ENCODE measurements around the gene NAT10.

Gene NAT10

DNA sequence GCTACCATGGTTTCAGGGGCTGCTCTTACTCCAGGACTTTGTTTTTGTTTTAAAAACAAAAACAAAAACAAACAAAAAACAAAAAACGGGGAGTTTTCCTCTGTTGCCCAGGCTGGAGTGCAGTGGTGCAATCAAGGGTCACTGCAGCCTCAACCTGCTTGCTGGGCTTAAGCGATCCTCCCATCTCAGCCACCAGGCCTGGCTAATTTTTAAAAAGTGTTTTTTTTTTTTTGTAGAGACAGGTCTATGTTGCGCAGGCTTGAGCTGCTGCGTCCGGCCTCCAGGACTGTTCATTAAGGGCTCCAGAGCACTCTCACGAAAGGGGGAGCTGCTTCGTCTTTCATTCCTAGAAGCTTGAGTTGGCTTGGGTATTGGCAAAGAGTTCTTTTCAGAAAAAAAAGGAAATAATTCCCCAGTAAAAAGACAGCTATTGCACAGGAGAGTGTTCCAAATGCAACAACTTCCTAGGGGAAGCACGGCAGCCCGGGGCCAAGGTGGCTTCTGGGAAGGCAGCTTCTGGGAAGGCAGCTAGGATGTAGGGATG is 78.5 kb downstream of the NAT10 start:
- peaks cover 0 to 3% (median 0%) of the 10 kb centered on the region in 5 donors for H3K27me3 ChIP-seq (ENCODE audit: control insufficient read depth in 5 of 5, insufficient read depth in 4 of 5, low read length in 5 of 5)
- no peak overlapping the region for H3K27ac ChIP-seq (ENCODE audit: low read depth, low read length)

DNA sequence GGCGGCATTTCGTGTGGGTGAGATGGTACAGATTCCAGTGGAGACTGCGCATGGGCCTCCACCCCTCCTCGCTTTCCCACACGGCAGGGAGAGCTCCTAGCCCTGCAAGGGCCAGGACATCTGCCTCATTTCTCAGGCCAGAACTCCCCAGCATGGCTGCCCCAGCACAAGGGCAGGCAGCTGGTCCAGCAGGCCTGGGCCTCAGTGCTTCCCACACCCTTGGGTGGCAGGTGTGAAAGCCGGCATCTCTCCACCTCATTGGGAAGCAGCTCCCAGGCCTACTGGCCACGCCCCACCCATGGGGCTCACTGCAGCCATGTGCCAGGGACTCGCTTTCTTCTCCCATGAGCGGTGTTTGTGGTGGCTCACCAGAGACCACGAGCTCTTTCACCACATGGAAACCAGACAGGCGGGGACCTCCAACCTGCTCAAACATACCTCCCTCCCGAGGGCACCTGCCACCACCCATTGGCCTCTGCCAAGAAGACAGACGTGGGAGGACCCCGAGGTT is 79.1 kb downstream of the NAT10 start:
- Histone ChIP-seq H3K4me1 (ENCODE audit: control insufficient read depth in 5 of 5, insufficient read depth in 5 of 5, low read length in 5 of 5) (peaks cover 0 to 20% (median 12%) of the 10 kb centered on the region in 5 donors), H3K27me3 (ENCODE audit: control insufficient read depth in 5 of 5, insufficient read depth in 4 of 5, low read length in 5 of 5) (peaks cover 0 to 3% (median 0%) of the 10 kb centered on the region in 5 donors), H3K27ac (ENCODE audit: low read depth, low read length) (no peak overlapping the region), H3K36me3 (ENCODE audit: control insufficient read depth in 5 of 5, insufficient read depth in 5 of 5, low read length in 5 of 5) (no peaks in the 10 kb centered on the region), H3K4me3 (ENCODE audit: low read depth in 1 of 5, low read length in 5 of 5) (no peak overlapping the region), H3K9me3 (ENCODE audit: control insufficient read depth in 5 of 5, low read length in 5 of 5) (no peaks in the 10 kb centered on the region), H3K9ac (ENCODE audit: low read length in 5 of 5) (no peak overlapping the region)

More for the DNA sequence above, 78.5 kb downstream of the NAT10 start:
- H3K36me3 ChIP-seq (ENCODE audit: control insufficient read depth in 5 of 5, insufficient read depth in 5 of 5, low read length in 5 of 5) = no peaks in the 10 kb centered on the region
- no peaks in the 10 kb centered on the region for H3K9me3 ChIP-seq (ENCODE audit: control insufficient read depth in 5 of 5, low read length in 5 of 5)
- no peak overlapping the region for H3K4me3 ChIP-seq (ENCODE audit: low read depth in 1 of 5, low read length in 5 of 5)
- H3K9ac ChIP-seq (ENCODE audit: low read length in 5 of 5) = no peak overlapping the region
- H3K4me1 ChIP-seq (ENCODE audit: control insufficient read depth in 5 of 5, insufficient read depth in 5 of 5, low read length in 5 of 5) = peaks cover 0 to 20% (median 12%) of the 10 kb centered on the region in 5 donors

DNA sequence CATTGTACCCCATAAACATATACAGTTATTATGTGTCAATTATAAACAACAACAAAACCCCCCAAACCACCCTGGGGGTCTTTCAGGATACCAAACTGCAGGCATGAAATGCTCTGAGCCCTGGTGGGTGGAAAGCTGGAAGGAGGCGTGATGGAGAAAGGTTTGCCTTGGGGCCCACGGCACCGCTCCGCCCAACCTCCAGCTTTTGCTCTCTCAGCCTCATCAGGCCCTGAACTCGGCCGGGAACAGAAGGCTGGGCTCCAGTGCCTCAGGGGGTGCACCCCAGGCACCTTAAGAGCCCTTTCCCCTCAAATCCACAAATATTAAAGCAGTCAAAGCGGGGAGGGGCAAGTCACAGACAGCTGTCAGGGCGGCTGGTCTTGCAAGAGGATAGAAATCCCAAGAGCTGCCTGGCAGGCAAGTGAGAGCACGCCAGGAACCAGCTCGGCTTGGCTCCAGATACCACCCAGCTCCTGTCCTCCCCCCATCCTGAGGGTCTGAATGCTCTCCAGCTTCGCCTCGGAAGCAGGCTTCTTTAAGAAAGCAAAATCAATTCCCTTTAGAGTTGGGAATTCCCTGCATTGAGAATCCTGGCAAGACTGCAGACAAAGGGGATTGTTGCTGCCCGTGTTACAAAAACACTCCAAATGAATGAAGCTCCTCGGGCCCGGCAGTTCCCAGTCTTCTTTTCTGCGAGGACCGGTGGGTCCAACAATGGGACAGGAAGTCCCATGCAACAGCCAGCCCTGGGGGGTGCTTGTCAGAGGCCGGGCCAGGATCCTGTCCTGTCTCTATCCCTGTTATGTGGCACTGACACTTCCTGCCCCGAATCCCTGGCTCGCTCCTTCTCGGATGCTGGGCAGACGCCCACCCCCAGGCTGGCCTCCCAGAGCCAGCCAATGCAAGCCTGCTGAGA is 80.8 kb downstream of the NAT10 start:
- peaks cover 0 to 3% (median 0%) of the 10 kb centered on the region in 5 donors for H3K27me3 ChIP-seq (ENCODE audit: control insufficient read depth in 5 of 5, insufficient read depth in 4 of 5, low read length in 5 of 5)
- H3K36me3 ChIP-seq (ENCODE audit: control insufficient read depth in 5 of 5, insufficient read depth in 5 of 5, low read length in 5 of 5) = no peaks in the 10 kb centered on the region
- no peaks in the 10 kb centered on the region for H3K9me3 ChIP-seq (ENCODE audit: control insufficient read depth in 5 of 5, low read length in 5 of 5)
- no peak overlapping the region for H3K4me3 ChIP-seq (ENCODE audit: low read depth in 1 of 5, low read length in 5 of 5)
- peaks cover 0 to 19% (median 12%) of the 10 kb centered on the region in 5 donors for H3K4me1 ChIP-seq (ENCODE audit: control insufficient read depth in 5 of 5, insufficient read depth in 5 of 5, low read length in 5 of 5)
- no peak overlapping the region for H3K27ac ChIP-seq (ENCODE audit: low read depth, low read length)
- peak overlapping the region in 2 of 5 donors; percentile 20 to 26 for H3K9ac ChIP-seq (ENCODE audit: low read length in 5 of 5)

- no peaks in the 10 kb centered on the region for H3K36me3 ChIP-seq (ENCODE audit: control insufficient read depth in 5 of 5, insufficient read depth in 5 of 5, low read length in 5 of 5)
Observed at GRCh38 chr11:34188181-34188580, 82.8 kb downstream of the NAT10 start.

GRCh38 chr11:34189191-34189590 is 83.8 kb downstream of the NAT10 start:
- Histone ChIP-seq H3K4me1 (ENCODE audit: control insufficient read depth in 5 of 5, insufficient read depth in 5 of 5, low read length in 5 of 5) (peaks cover 0 to 14% (median 13%) of the 10 kb centered on the region in 5 donors), H3K27ac (ENCODE audit: low read depth, low read length) (no peak overlapping the region), H3K4me3 (ENCODE audit: low read depth in 1 of 5, low read length in 5 of 5) (no peak overlapping the region), H3K36me3 (ENCODE audit: control insufficient read depth in 5 of 5, insufficient read depth in 5 of 5, low read length in 5 of 5) (no peaks in the 10 kb centered on the region), H3K27me3 (ENCODE audit: control insufficient read depth in 5 of 5, insufficient read depth in 4 of 5, low read length in 5 of 5) (peaks cover 0 to 3% (median 0%) of the 10 kb centered on the region in 5 donors), H3K9ac (ENCODE audit: low read length in 5 of 5) (no peak overlapping the region), H3K9me3 (ENCODE audit: control insufficient read depth in 5 of 5, low read length in 5 of 5) (no peaks in the 10 kb centered on the region)

More at GRCh38 chr11:34188181-34188580, 82.8 kb downstream of the NAT10 start:
- Histone ChIP-seq H3K4me3 (ENCODE audit: low read depth in 1 of 5, low read length in 5 of 5) (no peak overlapping the region), H3K9me3 (ENCODE audit: control insufficient read depth in 5 of 5, low read length in 5 of 5) (no peaks in the 10 kb centered on the region), H3K27ac (ENCODE audit: low read depth, low read length) (no peak overlapping the region), H3K9ac (ENCODE audit: low read length in 5 of 5) (no peak overlapping the region), H3K4me1 (ENCODE audit: control insufficient read depth in 5 of 5, insufficient read depth in 5 of 5, low read length in 5 of 5) (peaks cover 0 to 14% (median 13%) of the 10 kb centered on the region in 5 donors), H3K27me3 (ENCODE audit: control insufficient read depth in 5 of 5, insufficient read depth in 4 of 5, low read length in 5 of 5) (peaks cover 0 to 3% (median 0%) of the 10 kb centered on the region in 5 donors)

GRCh38 chr11:34190192-34191139 is 85.0 kb downstream of the NAT10 start:
- Histone ChIP-seq H3K9ac (ENCODE audit: low read length in 5 of 5) (no peak overlapping the region), H3K27ac (ENCODE audit: low read depth, low read length) (no peak overlapping the region), H3K9me3 (ENCODE audit: control insufficient read depth in 5 of 5, low read length in 5 of 5) (no peaks in the 10 kb centered on the region), H3K4me1 (ENCODE audit: control insufficient read depth in 5 of 5, insufficient read depth in 5 of 5, low read length in 5 of 5) (peaks cover 0 to 14% (median 13%) of the 10 kb centered on the region in 5 donors), H3K4me3 (ENCODE audit: low read depth in 1 of 5, low read length in 5 of 5) (no peak overlapping the region), H3K36me3 (ENCODE audit: control insufficient read depth in 5 of 5, insufficient read depth in 5 of 5, low read length in 5 of 5) (no peaks in the 10 kb centered on the region), H3K27me3 (ENCODE audit: control insufficient read depth in 5 of 5, insufficient read depth in 4 of 5, low read length in 5 of 5) (peaks cover 0 to 3% (median 0%) of the 10 kb centered on the region in 5 donors)

GRCh38 chr11:34191578-34191977 is 86.1 kb downstream of the NAT10 start:
- Histone ChIP-seq H3K9ac (ENCODE audit: low read length in 5 of 5) (no peak overlapping the region), H3K9me3 (ENCODE audit: control insufficient read depth in 5 of 5, low read length in 5 of 5) (no peaks in the 10 kb centered on the region)

GRCh38 chr11:34192481-34193401 is 87.3 kb downstream of the NAT10 start:
- H3K9me3 ChIP-seq (ENCODE audit: control insufficient read depth in 5 of 5, low read length in 5 of 5) = no peaks in the 10 kb centered on the region
- H3K9ac ChIP-seq (ENCODE audit: low read length in 5 of 5) = no peak overlapping the region
- peaks cover 0 to 2% (median 0%) of the 10 kb centered on the region in 5 donors for H3K36me3 ChIP-seq (ENCODE audit: control insufficient read depth in 5 of 5, insufficient read depth in 5 of 5, low read length in 5 of 5)
- peaks cover 0 to 3% (median 0%) of the 10 kb centered on the region in 5 donors for H3K27me3 ChIP-seq (ENCODE audit: control insufficient read depth in 5 of 5, insufficient read depth in 4 of 5, low read length in 5 of 5)
- peaks cover 0 to 6% (median 5%) of the 10 kb centered on the region in 5 donors for H3K4me1 ChIP-seq (ENCODE audit: control insufficient read depth in 5 of 5, insufficient read depth in 5 of 5, low read length in 5 of 5)
- H3K4me3 ChIP-seq (ENCODE audit: low read depth in 1 of 5, low read length in 5 of 5) = no peak overlapping the region
- no peak overlapping the region for H3K27ac ChIP-seq (ENCODE audit: low read depth, low read length)

More at GRCh38 chr11:34191578-34191977, 86.1 kb downstream of the NAT10 start:
- Histone ChIP-seq H3K27me3 (ENCODE audit: control insufficient read depth in 5 of 5, insufficient read depth in 4 of 5, low read length in 5 of 5) (peaks cover 0 to 3% (median 0%) of the 10 kb centered on the region in 5 donors), H3K27ac (ENCODE audit: low read depth, low read length) (no peak overlapping the region), H3K4me1 (ENCODE audit: control insufficient read depth in 5 of 5, insufficient read depth in 5 of 5, low read length in 5 of 5) (peaks cover 0 to 6% (median 5%) of the 10 kb centered on the region in 5 donors), H3K4me3 (ENCODE audit: low read depth in 1 of 5, low read length in 5 of 5) (no peak overlapping the region), H3K36me3 (ENCODE audit: control insufficient read depth in 5 of 5, insufficient read depth in 5 of 5, low read length in 5 of 5) (no peaks in the 10 kb centered on the region)

All from subcutaneous abdominal adipose tissue (tissue), 5 donors.